ENCODE data around the gene SWI5. TPM values are rescaled to one million over a fixed set of nuclear protein-coding genes. Genes with fewer than 3 reads are reported as not detected.

SWI5 gene
- total and polyA plus RNA-seq, 9 of the 15 experiments (the other 6 are each of a cell fraction or from before 2014, with no cell fraction given), result 62.8 to 133 (median 95.9) TPM

DNA sequence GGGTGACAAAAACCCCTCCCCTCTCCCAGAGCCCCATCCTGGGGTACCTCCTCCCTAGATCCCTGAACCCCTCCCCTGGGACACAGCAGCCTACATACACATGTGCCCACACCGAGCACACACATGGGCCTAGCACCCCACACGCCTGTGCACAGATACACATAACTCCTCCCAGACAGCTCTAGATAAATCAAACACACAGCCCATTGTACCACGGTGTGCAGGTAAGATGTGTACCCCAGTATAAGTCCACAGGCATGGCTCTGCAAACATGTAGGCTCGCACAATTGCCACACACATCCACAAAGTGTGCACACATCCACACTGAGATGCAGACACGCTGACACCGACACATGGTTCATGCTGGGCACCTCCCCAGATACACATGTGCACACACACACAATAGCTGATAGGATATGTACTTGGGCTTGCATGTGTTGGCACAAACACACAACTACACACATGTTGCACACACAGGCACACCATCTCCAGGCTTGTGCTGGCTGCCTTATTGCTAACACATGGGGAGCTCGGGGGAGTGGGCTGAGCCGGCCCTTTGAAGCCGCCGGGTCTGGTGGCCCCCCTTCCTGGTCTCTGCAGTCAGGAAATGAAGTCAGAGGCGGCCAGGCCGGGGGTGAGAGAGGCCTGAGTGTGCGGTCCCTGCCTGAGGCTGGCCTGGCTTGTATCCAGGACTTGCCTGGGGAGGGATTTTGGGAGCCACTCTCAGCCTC, 30.5 kb upstream of the SWI5 start (continued):
- TF ChIP-seq SMAD1 (IDR thresholded peaks at IDR 0.05; ENCODE audit: low read depth, low read length, partially characterized antibody) (no peak), ZNF695 (CRISPR knock-in tag; IDR thresholded peaks at IDR 0.05) (0 out of 2 replicates have a peak, but pooled peaks have one; percentile 73), CHD4 (IDR thresholded peaks at IDR 0.05; ENCODE audit: insufficient read depth, insufficient replicate concordance, low read depth, low read length, poor library complexity, severe bottlenecking) (peak; percentile 17), PTTG1 (tag; IDR thresholded peaks at IDR 0.05; ENCODE audit: low read depth) (no peak), ZNF384 (IDR thresholded peaks at IDR 0.05; ENCODE audit: low read depth, low read length) (no peak), NEUROD1 (IDR thresholded peaks at IDR 0.05; ENCODE audit: borderline replicate concordance, low read depth, low read length, partially characterized antibody) (peak; percentile 23), TAF15 (IDR thresholded peaks at IDR 0.05; ENCODE audit: low read depth, low read length) (0 out of 2 replicates have a peak, but pooled peaks have one; percentile 19), SMAD4 (CRISPR knock-in tag; conservative IDR thresholded peaks at IDR 0.05) (0 out of 2 replicates have a peak, but pooled peaks have one; percentile 22), ZNF324 (CRISPR knock-in tag; IDR thresholded peaks at IDR 0.05) (0 out of 2 replicates have a peak, but pooled peaks have one; percentile 20), ZNF311 (CRISPR knock-in tag; IDR thresholded peaks at IDR 0.05) (peak; percentile 45; the same call in 1 of the 2 replicates), ZNF785 (CRISPR knock-in tag; IDR thresholded peaks at IDR 0.05) (no peak), ZBTB17 (CRISPR knock-in tag; IDR thresholded peaks at IDR 0.05) (peak; percentile 62; the same call in 1 of the 2 replicates), SUPT5H (IDR thresholded peaks at IDR 0.05) (no peak), RFX5 (IDR thresholded peaks at IDR 0.05; ENCODE audit: low read depth, low read length) (no peak), MAZ (CRISPR knock-in tag; conservative IDR thresholded peaks at IDR 0.05 in 1 of 2, IDR thresholded peaks at IDR 0.05 in 1 of 2) (peak in 1 of 2 experiments; percentile 42; a peak in 1 of 4 replicates), CREB1 (IDR thresholded peaks at IDR 0.05) (0 out of 2 replicates have a peak, but pooled peaks have one; percentile 14), CREB1 (CRISPR knock-in tag; IDR thresholded peaks at IDR 0.05) (no peak), RHOXF2B (CRISPR knock-in tag; conservative IDR thresholded peaks at IDR 0.05) (no peak), JUN (IDR thresholded peaks at IDR 0.05; ENCODE audit: borderline replicate concordance, low read depth, low read length) (peak; percentile 7; the same call in 1 of the 2 replicates), JUN (CRISPR knock-in tag; IDR thresholded peaks at IDR 0.05; ENCODE audit: borderline replicate concordance) (no peak), ETV1 (tag; conservative IDR thresholded peaks at IDR 0.05; ENCODE audit: low read depth) (peak; percentile 43; the same call in 1 of the 2 replicates), ZNF507 (tag; conservative IDR thresholded peaks at IDR 0.05) (no peak)
- TF ChIP-seq, protein P1, sequence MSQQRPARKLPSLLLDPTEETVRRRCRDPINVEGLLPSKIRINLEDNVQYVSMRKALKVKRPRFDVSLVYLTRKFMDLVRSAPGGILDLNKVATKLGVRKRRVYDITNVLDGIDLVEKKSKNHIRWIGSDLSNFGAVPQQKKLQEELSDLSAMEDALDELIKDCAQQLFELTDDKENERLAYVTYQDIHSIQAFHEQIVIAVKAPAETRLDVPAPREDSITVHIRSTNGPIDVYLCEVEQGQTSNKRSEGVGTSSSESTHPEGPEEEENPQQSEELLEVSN (IDR thresholded peaks at IDR 0.05; ENCODE audit: borderline replicate concordance in 1 of 2, extremely low read depth in 1 of 2, insufficient read depth in 1 of 2, insufficient read length in 1 of 2, low read depth in 1 of 2, low read length in 1 of 2, poor library complexity in 1 of 2, severe bottlenecking in 1 of 2), result peak in 1 of 2 experiments; percentile 28
- TF ChIP-seq, protein P2, sequence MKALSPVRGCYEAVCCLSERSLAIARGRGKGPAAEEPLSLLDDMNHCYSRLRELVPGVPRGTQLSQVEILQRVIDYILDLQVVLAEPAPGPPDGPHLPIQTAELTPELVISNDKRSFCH (CRISPR knock-in tag; IDR thresholded peaks at IDR 0.05), result no peak
- TF ChIP-seq, protein P2 (tag; IDR thresholded peaks at IDR 0.05), result peak; percentile 57; the same call in 1 of the 2 replicates
- TF ChIP-seq, protein P3, sequence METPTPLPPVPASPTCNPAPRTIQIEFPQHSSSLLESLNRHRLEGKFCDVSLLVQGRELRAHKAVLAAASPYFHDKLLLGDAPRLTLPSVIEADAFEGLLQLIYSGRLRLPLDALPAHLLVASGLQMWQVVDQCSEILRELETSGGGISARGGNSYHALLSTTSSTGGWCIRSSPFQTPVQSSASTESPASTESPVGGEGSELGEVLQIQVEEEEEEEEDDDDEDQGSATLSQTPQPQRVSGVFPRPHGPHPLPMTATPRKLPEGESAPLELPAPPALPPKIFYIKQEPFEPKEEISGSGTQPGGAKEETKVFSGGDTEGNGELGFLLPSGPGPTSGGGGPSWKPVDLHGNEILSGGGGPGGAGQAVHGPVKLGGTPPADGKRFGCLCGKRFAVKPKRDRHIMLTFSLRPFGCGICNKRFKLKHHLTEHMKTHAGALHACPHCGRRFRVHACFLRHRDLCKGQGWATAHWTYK (CRISPR knock-in tag; IDR thresholded peaks at IDR 0.05), result 0 out of 2 replicates have a peak, but pooled peaks have one; percentile 23
